ENCODE data around the gene HINFP. TPM values are rescaled to one million over a fixed set of nuclear protein-coding genes. Genes with fewer than 3 reads are reported as not detected.

Gene HINFP
- total RNA-seq, 1 experiment from 2014 or later = 23.4 TPM

GRCh38 chr11:119081682-119082260 lies 39.6 kb upstream of the HINFP start:
- POLR2A ChIA-PET = interaction anchor here (1.0 to 1.4 kb wide), 4 partner anchors 9 to 84 kb away, joined by 4 to 5 read pairs (median 4); partner anchors contain the start of gene C2CD2L
- Mint-ChIP-seq H3K4me3 (ENCODE audit: unreplicated experiment) (no peak overlapping the region), H3K27ac (ENCODE audit: low read depth, unreplicated experiment) (no peak overlapping the region), H3K36me3 (ENCODE audit: insufficient read depth, unreplicated experiment) (peaks cover 54% of the 10 kb centered on the region), H3K9me3 (ENCODE audit: unreplicated experiment) (no peaks in the 10 kb centered on the region), H3K4me1 (ENCODE audit: insufficient read depth, unreplicated experiment) (peaks cover 4% of the 10 kb centered on the region), H3K27me3 (ENCODE audit: insufficient read depth, unreplicated experiment) (no peaks in the 10 kb centered on the region)
- intact Hi-C loops (cut with micrococcal nuclease) = no loop called here
- no peak for DNase-seq (ENCODE audit: unreplicated experiment)
- CTCF ChIA-PET = interaction anchor here (1.2 kb wide), 1 partner anchor 201 kb away, joined by 3 read pairs; no protein-coding TSS in a partner anchor
- TF ChIP-seq, protein P1, sequence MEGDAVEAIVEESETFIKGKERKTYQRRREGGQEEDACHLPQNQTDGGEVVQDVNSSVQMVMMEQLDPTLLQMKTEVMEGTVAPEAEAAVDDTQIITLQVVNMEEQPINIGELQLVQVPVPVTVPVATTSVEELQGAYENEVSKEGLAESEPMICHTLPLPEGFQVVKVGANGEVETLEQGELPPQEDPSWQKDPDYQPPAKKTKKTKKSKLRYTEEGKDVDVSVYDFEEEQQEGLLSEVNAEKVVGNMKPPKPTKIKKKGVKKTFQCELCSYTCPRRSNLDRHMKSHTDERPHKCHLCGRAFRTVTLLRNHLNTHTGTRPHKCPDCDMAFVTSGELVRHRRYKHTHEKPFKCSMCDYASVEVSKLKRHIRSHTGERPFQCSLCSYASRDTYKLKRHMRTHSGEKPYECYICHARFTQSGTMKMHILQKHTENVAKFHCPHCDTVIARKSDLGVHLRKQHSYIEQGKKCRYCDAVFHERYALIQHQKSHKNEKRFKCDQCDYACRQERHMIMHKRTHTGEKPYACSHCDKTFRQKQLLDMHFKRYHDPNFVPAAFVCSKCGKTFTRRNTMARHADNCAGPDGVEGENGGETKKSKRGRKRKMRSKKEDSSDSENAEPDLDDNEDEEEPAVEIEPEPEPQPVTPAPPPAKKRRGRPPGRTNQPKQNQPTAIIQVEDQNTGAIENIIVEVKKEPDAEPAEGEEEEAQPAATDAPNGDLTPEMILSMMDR (IDR thresholded peaks at IDR 0.05; ENCODE audit: unreplicated experiment) = no peak
- BruUV-seq (replicated peaks) = no TSS peak

GRCh38 chr11:119084663-119085436 lies 36.5 kb upstream of the HINFP start, which contains the start of gene HMBS:
Gene HMBS (plus strand): TSS chr11:119084881. CDS start chr11:119085034, 153 bp downstream.
- Mint-ChIP-seq H3K27ac (ENCODE audit: low read depth, unreplicated experiment) (peak within 1 kb of the TSS; percentile 81), H3K4me3 (ENCODE audit: unreplicated experiment) (peak within 1 kb of the TSS; percentile 94), H3K36me3 (ENCODE audit: insufficient read depth, unreplicated experiment) (peaks cover 35% of the 10 kb centered on the region), H3K27me3 (ENCODE audit: insufficient read depth, unreplicated experiment) (no peaks in the 10 kb centered on the region), H3K4me1 (ENCODE audit: insufficient read depth, unreplicated experiment) (peaks cover 10% of the 10 kb centered on the region), H3K9me3 (ENCODE audit: unreplicated experiment) (no peaks in the 10 kb centered on the region)
- ChIA-PET POLR2A (interaction anchor here (0.6 to 4.2 kb wide), 21 partner anchors 10 to 276 kb away, joined by 3 to 59 read pairs (median 4); partner anchors contain the start of genes C2CD2L, CBL, DPAGT1 and HINFP), CTCF (interaction anchor here (0.6 to 2.9 kb wide), 5 partner anchors 10 to 596 kb away, joined by 3 to 19 read pairs (median 4); a partner anchor contains a TSS)
- TF ChIP-seq, protein P1 (IDR thresholded peaks at IDR 0.05; ENCODE audit: unreplicated experiment) = no peak
- no TSS peak for BruUV-seq (replicated peaks)
- peak; percentile 93 for DNase-seq (ENCODE audit: unreplicated experiment)
- intact Hi-C loops (cut with micrococcal nuclease) = no loop called here

DNA sequence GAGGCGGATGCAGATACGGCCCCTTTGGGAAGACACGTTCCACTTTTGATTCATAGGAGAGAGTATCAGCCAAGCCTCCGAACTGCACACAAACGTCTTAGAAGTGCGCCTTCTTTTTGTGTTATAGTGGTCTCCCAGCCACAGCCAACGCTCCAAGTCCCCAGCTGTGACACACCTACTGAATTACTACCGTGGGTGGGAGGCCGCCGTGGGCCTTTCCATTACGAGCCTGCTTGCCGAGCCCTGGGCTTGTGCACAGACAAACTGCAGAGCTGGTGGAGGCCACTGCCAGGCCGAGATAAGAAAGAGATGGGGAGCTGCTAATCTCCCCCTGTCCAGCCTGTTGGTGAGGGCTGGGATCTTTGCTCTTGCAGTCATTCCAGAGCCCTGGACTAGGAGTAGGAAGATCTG lies 35.9 kb upstream of the HINFP start:
- H3K9me3 Mint-ChIP-seq (ENCODE audit: unreplicated experiment) = no peaks in the 10 kb centered on the region
- peaks cover 10% of the 10 kb centered on the region for H3K4me1 Mint-ChIP-seq (ENCODE audit: insufficient read depth, unreplicated experiment)
- TF ChIP-seq, protein P1 (IDR thresholded peaks at IDR 0.05; ENCODE audit: unreplicated experiment) = no peak
- peak overlapping the region; percentile 81 for H3K27ac Mint-ChIP-seq (ENCODE audit: low read depth, unreplicated experiment)
- no peak for DNase-seq (ENCODE audit: unreplicated experiment)
- CTCF ChIA-PET = interaction anchor here (0.8 to 2.9 kb wide), 3 partner anchors 9 to 57 kb away, joined by 5 to 19 read pairs (median 5); a partner anchor contains a TSS
- peak overlapping the region; percentile 94 for H3K4me3 Mint-ChIP-seq (ENCODE audit: unreplicated experiment)
- POLR2A ChIA-PET = interaction anchor here (0.6 to 4.2 kb wide), 18 partner anchors 10 to 271 kb away, joined by 3 to 59 read pairs (median 5); partner anchors contain the start of genes C2CD2L, CBL, DPAGT1 and HINFP
- no peaks in the 10 kb centered on the region for H3K27me3 Mint-ChIP-seq (ENCODE audit: insufficient read depth, unreplicated experiment)
- TSS peak; percentile 76 for BruUV-seq (replicated peaks)
- intact Hi-C loops (cut with micrococcal nuclease) = no loop called here
- peaks cover 29% of the 10 kb centered on the region for H3K36me3 Mint-ChIP-seq (ENCODE audit: insufficient read depth, unreplicated experiment)

DNA sequence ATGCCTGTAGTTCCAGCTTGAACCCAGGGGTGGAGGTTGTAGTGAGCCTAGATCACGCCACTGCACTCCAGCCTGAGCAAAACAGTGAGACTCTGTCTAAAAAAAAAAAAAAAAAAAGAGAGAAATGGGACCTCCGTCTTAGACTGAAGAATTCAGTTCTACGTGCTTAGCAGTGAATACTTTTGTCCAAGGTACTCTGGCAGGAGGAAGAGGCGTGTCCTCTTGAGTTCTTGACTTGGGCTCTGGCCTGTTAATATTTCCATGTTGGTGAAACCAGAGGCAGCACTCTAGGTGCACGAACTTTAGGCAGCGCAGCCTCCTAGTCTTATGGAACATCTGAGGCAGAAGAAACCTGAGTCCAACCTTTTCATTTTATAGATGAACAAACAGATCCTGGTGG lies 34.3 kb upstream of the HINFP start:
- no peaks in the 10 kb centered on the region for H3K27me3 Mint-ChIP-seq (ENCODE audit: insufficient read depth, unreplicated experiment)
- intact Hi-C loops (cut with micrococcal nuclease) = no loop called here
- ChIA-PET POLR2A (interaction anchor here (0.6 to 4.2 kb wide), 3 partner anchors 8 to 72 kb away, joined by 3 to 59 read pairs (median 3); partner anchors contain the start of gene C2CD2L), CTCF (interaction anchor here (0.5 to 1.0 kb wide), 2 partner anchors 288 to 299 kb away, joined by 4 to 6 read pairs; no protein-coding TSS in a partner anchor)
- H3K9me3 Mint-ChIP-seq (ENCODE audit: unreplicated experiment) = no peaks in the 10 kb centered on the region
- H3K4me3 Mint-ChIP-seq (ENCODE audit: unreplicated experiment) = no peak overlapping the region
- TF ChIP-seq, protein P1 (IDR thresholded peaks at IDR 0.05; ENCODE audit: unreplicated experiment) = no peak
- peaks cover 12% of the 10 kb centered on the region for H3K36me3 Mint-ChIP-seq (ENCODE audit: insufficient read depth, unreplicated experiment)
- no TSS peak for BruUV-seq (replicated peaks)
- peaks cover 12% of the 10 kb centered on the region for H3K4me1 Mint-ChIP-seq (ENCODE audit: insufficient read depth, unreplicated experiment)
- DNase-seq (ENCODE audit: unreplicated experiment) = no peak
- no peak overlapping the region for H3K27ac Mint-ChIP-seq (ENCODE audit: low read depth, unreplicated experiment)
